ENCODE results near the gene DIAPH3. TPM values are rescaled to one million over a fixed set of nuclear protein-coding genes. Genes with fewer than 3 reads are reported as not detected.

The DIAPH3 gene
- total and polyA plus RNA-seq, 2 of the 4 experiments (the other 2 are of a cell fraction): 8.9 to 9.3 TPM

GRCh38 chr13:59883885-59884284 lies 279.8 kb downstream of the DIAPH3 start:
- Histone ChIP-seq H2BK15ac (ENCODE audit: low read depth, low read length) (no peak overlapping the region), H3K18ac (ENCODE audit: low read depth, low read length) (no peak overlapping the region), H3K14ac (replicated peaks; ENCODE audit: low read depth, low read length) (no peak overlapping the region), H3K27me3 (ENCODE audit: control insufficient read depth, insufficient read depth, low read length) (no peaks in the 10 kb centered on the region), H4K91ac (ENCODE audit: insufficient read depth, low read depth, low read length) (no peak overlapping the region), H3K79me1 (ENCODE audit: low read depth in 1 of 2, low read length in 2 of 2) (peaks cover 0 to 4% of the 10 kb centered on the region in 2 experiments; a peak in 2 of 4 replicates), H2AK5ac (ENCODE audit: low read depth, low read length) (no peak overlapping the region), H3K4me3 (ENCODE audit: insufficient read depth, low read depth, low read length) (no peak overlapping the region), H2BK20ac (ENCODE audit: low read depth, low read length) (no peak overlapping the region), H2AK9ac (replicated peaks; ENCODE audit: low read depth, low read length, poor library complexity) (no peak overlapping the region), H3K56ac (ENCODE audit: extremely low read depth, insufficient read depth, low read length) (no peak overlapping the region), H2AFZ (replicated peaks; ENCODE audit: low read length, poor library complexity) (no peak overlapping the region), H3K4me1 (ENCODE audit: control insufficient read depth, insufficient read depth, low read length) (peaks cover 4% of the 10 kb centered on the region), H3K9me1 (ENCODE audit: insufficient read depth, low read length) (0 out of 2 replicates have a peak, but pooled peaks cover 3% of the 10 kb centered on the region), H2BK120ac (ENCODE audit: low read depth, low read length) (no peak overlapping the region), H3K23ac (ENCODE audit: low read depth, low read length) (no peak overlapping the region), H3K4ac (ENCODE audit: low read depth, low read length) (no peak overlapping the region), H2BK5ac (ENCODE audit: low read depth, low read length, poor library complexity, severe bottlenecking) (no peak overlapping the region), H4K20me1 (ENCODE audit: insufficient read depth, low read length) (no peaks in the 10 kb centered on the region), H3K9ac (ENCODE audit: low read depth, low read length) (no peak overlapping the region), H3K36me3 (ENCODE audit: control insufficient read depth, insufficient read depth, low read length) (no peaks in the 10 kb centered on the region), H3K9me3 (ENCODE audit: control insufficient read depth, insufficient read depth, low read length) (no peaks in the 10 kb centered on the region), H3K27ac (ENCODE audit: insufficient read depth, low read length) (no peak overlapping the region), H4K8ac (ENCODE audit: low read depth in 2 of 2, low read length in 2 of 2) (no peak overlapping the region), H4K5ac (ENCODE audit: low read depth, low read length) (no peak overlapping the region), H3K4me2 (ENCODE audit: low read depth, low read length) (no peak overlapping the region)
- DNase-seq: no peak
- in situ Hi-C loops (cut with MboI; ENCODE audit: low sequenced_read_pairs): no loop called here
- CTCF ChIA-PET: no interaction called here
- BruUV-seq (replicated peaks): no TSS peak
- ATAC-seq (ENCODE audit: low read depth): no peak
- dilution Hi-C loops (cut with HindIII; ENCODE audit: low sequenced_read_pairs, unreplicated experiment): no loop called here
- POLR2A ChIA-PET (ENCODE audit: unreplicated experiment): interaction anchor here (0.7 kb wide), 1 partner anchor 234 kb away, joined by 3 read pairs; no protein-coding TSS in a partner anchor
- intact Hi-C loops (cut with micrococcal nuclease): no loop called here
- no CpG with 5 or more reads among the region's 5 CpGs for WGBS, 2 experiments (ENCODE audit: extremely low coverage in 2 of 2, insufficient read length in 1 of 2)
- no peak for TF ChIP-seq USF2 (IDR thresholded peaks at IDR 0.05; ENCODE audit: low read depth, low read length)
- TF ChIP-seq MAFK (IDR thresholded peaks at IDR 0.05; ENCODE audit: low read depth, low read length): no peak
- TF ChIP-seq RCOR1 (IDR thresholded peaks at IDR 0.05; ENCODE audit: insufficient replicate concordance, low read length): no peak
- TF ChIP-seq, protein P1, sequence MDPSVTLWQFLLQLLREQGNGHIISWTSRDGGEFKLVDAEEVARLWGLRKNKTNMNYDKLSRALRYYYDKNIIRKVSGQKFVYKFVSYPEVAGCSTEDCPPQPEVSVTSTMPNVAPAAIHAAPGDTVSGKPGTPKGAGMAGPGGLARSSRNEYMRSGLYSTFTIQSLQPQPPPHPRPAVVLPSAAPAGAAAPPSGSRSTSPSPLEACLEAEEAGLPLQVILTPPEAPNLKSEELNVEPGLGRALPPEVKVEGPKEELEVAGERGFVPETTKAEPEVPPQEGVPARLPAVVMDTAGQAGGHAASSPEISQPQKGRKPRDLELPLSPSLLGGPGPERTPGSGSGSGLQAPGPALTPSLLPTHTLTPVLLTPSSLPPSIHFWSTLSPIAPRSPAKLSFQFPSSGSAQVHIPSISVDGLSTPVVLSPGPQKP (IDR thresholded peaks at IDR 0.05; ENCODE audit: borderline replicate concordance, low read depth, low read length): no peak
- TF ChIP-seq MXI1 (IDR thresholded peaks at IDR 0.05; ENCODE audit: borderline replicate concordance, low read depth, low read length): no peak
- TF ChIP-seq MAZ (IDR thresholded peaks at IDR 0.05; ENCODE audit: borderline replicate concordance, low read depth, low read length): no peak
- no peak for TF ChIP-seq RAD21 (IDR thresholded peaks at IDR 0.05; ENCODE audit: low read length)
- no peak for TF ChIP-seq BHLHE40 (IDR thresholded peaks at IDR 0.05; ENCODE audit: low read depth, low read length)
- TF ChIP-seq CHD1 (IDR thresholded peaks at IDR 0.05; ENCODE audit: low read depth, low read length): no peak
- no peak for TF ChIP-seq POLR2A (IDR thresholded peaks at IDR 0.05; ENCODE audit: low read depth, low read length)
- TF ChIP-seq, protein P2, sequence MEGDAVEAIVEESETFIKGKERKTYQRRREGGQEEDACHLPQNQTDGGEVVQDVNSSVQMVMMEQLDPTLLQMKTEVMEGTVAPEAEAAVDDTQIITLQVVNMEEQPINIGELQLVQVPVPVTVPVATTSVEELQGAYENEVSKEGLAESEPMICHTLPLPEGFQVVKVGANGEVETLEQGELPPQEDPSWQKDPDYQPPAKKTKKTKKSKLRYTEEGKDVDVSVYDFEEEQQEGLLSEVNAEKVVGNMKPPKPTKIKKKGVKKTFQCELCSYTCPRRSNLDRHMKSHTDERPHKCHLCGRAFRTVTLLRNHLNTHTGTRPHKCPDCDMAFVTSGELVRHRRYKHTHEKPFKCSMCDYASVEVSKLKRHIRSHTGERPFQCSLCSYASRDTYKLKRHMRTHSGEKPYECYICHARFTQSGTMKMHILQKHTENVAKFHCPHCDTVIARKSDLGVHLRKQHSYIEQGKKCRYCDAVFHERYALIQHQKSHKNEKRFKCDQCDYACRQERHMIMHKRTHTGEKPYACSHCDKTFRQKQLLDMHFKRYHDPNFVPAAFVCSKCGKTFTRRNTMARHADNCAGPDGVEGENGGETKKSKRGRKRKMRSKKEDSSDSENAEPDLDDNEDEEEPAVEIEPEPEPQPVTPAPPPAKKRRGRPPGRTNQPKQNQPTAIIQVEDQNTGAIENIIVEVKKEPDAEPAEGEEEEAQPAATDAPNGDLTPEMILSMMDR (conservative IDR thresholded peaks at IDR 0.05; ENCODE audit: low read depth, low read length): no peak
- TF ChIP-seq SMC3 (IDR thresholded peaks at IDR 0.05; ENCODE audit: low read depth, low read length): no peak
- TF ChIP-seq NFE2L2 (IDR thresholded peaks at IDR 0.05; ENCODE audit: low read depth, low read length): no peak
- no peak for TF ChIP-seq FOS (IDR thresholded peaks at IDR 0.05; ENCODE audit: low read depth, low read length)
- TF ChIP-seq RFX5 (IDR thresholded peaks at IDR 0.05; ENCODE audit: low read depth, low read length): no peak
- no peak for TF ChIP-seq CEBPB (IDR thresholded peaks at IDR 0.05; ENCODE audit: low read depth, low read length)
